Keratinocyte (primary cell): ENCODE measurements around the gene STX16. TPM values are rescaled to one million over a fixed set of nuclear protein-coding genes. Genes with fewer than 3 reads are reported as not detected.

Experiments used
- DNase-seq: peaks from one replicate; pipeline ENCODE4 v3.0.0-alpha.2; 2011; ENCODE audit warnings: low read depth, missing footprints, low spot score
- FAIRE-seq: peaks from 2 replicates; lab custom pipeline; 2011; peaks lifted over from hg19 to GRCh38; lab: Jason Lieb, UNC
- H2AFZ ChIP-seq: 2 replicates; pipeline ENCODE4 v1.6.0; 2012; ENCODE audit warnings: low read length, control low read depth, inconsistent platforms; ENCODE audit not compliant: control insufficient read depth
- H3K27ac ChIP-seq: 2 replicates; pipeline ENCODE4 v1.5.1; 2011; ENCODE audit warnings: low read length; ENCODE audit not compliant: control insufficient read depth, insufficient read depth
- H3K27me3 ChIP-seq: 3 replicates; pipeline ENCODE4 v1.6.0; 2011; ENCODE audit warnings: low read length; ENCODE audit not compliant: control insufficient read depth, insufficient read depth; ENCODE audit errors: extremely low read depth
- H3K36me3 ChIP-seq, 2 experiments: 2 replicates in 1 of 2; 3 replicates in 1 of 2; pipeline ENCODE4 v1.5.1; 2011; ENCODE audit warnings: low read length in 2 of 2, mild to moderate bottlenecking in 1 of 2; ENCODE audit not compliant: control insufficient read depth in 2 of 2, insufficient read depth in 2 of 2; ENCODE audit errors: extremely low read depth in 1 of 2
- H3K4me1 ChIP-seq: 3 replicates; pipeline ENCODE4 v1.5.1; 2011; ENCODE audit warnings: low read length; ENCODE audit not compliant: control insufficient read depth, insufficient read depth; ENCODE audit errors: extremely low read depth
- H3K4me2 ChIP-seq: 3 replicates; pipeline ENCODE4 v1.6.0; 2011; ENCODE audit warnings: low read depth, low read length; ENCODE audit not compliant: control insufficient read depth, insufficient read depth; ENCODE audit errors: extremely low read depth
- H3K4me3 ChIP-seq, 3 experiments: fragments of 200-600 bp in 1 of 3; sonication (generic) in 1 of 3; 2 replicates in 2 of 3; 3 replicates in 1 of 3; pipeline ENCODE4 v1.5.1; 2011 to 2016; ENCODE audit warnings: low read length in 3 of 3, mild to moderate bottlenecking in 3 of 3, control low read depth in 2 of 3, inconsistent platforms in 1 of 3, low read depth in 1 of 3, mixed read lengths in 1 of 3, mixed run types in 1 of 3, moderate library complexity in 1 of 3; ENCODE audit not compliant: control insufficient read depth in 2 of 3, insufficient read depth in 2 of 3; ENCODE audit errors: extremely low read depth in 1 of 3
- H3K79me2 ChIP-seq: 2 replicates; pipeline ENCODE4 v1.6.0; 2012; ENCODE audit warnings: low read length; ENCODE audit not compliant: control insufficient read depth, insufficient read depth
- H3K9ac ChIP-seq: 3 replicates; pipeline ENCODE4 v1.6.0; 2011; ENCODE audit warnings: low read length; ENCODE audit not compliant: control insufficient read depth, insufficient read depth; ENCODE audit errors: extremely low read depth
- H3K9me1 ChIP-seq: 3 replicates; pipeline ENCODE4 v1.6.0; 2011; ENCODE audit warnings: low read length; ENCODE audit not compliant: control insufficient read depth, insufficient read depth; ENCODE audit errors: extremely low read depth
- H3K9me3 ChIP-seq: 2 replicates; pipeline ENCODE4 v1.5.1; 2012; ENCODE audit warnings: low read depth, low read length; ENCODE audit not compliant: control insufficient read depth
- H4K20me1 ChIP-seq: 3 replicates; pipeline ENCODE4 v1.6.0; 2011; ENCODE audit warnings: low read length; ENCODE audit not compliant: control insufficient read depth, insufficient read depth; ENCODE audit errors: extremely low read depth
- CTCF ChIP-seq, 3 experiments: IDR thresholded peaks in 1 of 3; conservative IDR thresholded peaks in 1 of 3; optimal IDR thresholded peaks in 1 of 3; 2 replicates in 2 of 3; 3 replicates in 1 of 3; pipeline versions ENCODE3 to v1.5.1; 2011; ENCODE audit warnings: low read length in 3 of 3, mild to moderate bottlenecking in 3 of 3, moderate library complexity in 2 of 3, control low read depth in 1 of 3, inconsistent platforms in 1 of 3; ENCODE audit not compliant: insufficient read depth in 2 of 3; ENCODE audit errors: extremely low read depth in 1 of 3
- EZH2 ChIP-seq: IDR thresholded peaks from one replicate; pipeline ENCODE4 v1.6.1; 2012; ENCODE audit warnings: inconsistent platforms, mild to moderate bottlenecking, low read length, moderate library complexity
- dilution Hi-C: fragments of 300-500 bp; cut with MboI; formaldehyde crosslinking; loops from one replicate; pipeline ENCODE4 v1.7.0; 2020; ENCODE audit warnings: low sequenced_read_pairs; ENCODE audit not compliant: extremely low pct_ligation_motif_present
- polyA plus RNA-seq, 5 experiments: library from polyadenylated mRNA; depleted of rRNA in 3 of 5; stranded (reverse) in 3 of 5; stranded (forward) in 1 of 5; unstranded in 1 of 5; fragments of >200 nt; gene quantifications; 1 replicate in 1 of 5; 2 replicates in 3 of 5; 3 replicates in 1 of 5; pipeline versions ENCODE4 v1.2.1 to v1.2.3, GENCODE V29; 2011 to 2012; ENCODE audit warnings: missing spikeins in 2 of 5, low read depth in 1 of 5, low replicate concordance in 1 of 5

STX16 gene
- polyA plus RNA-seq, 1 donor (not counting 4 experiments of a cell fraction or from before 2014, with no cell fraction given) = 69.7 TPM

GRCh38 chr20:58703765-58704371, 52.8 kb downstream of the STX16 start:
- H3K4me1 ChIP-seq = no peaks in the 10 kb centered on the region
- H3K4me3 ChIP-seq = no peak overlapping the region
- no peaks in the 10 kb centered on the region for H3K9me3 ChIP-seq
- H3K4me2 ChIP-seq = no peak overlapping the region
- no peak overlapping the region for H3K27ac ChIP-seq
- H3K9ac ChIP-seq = no peak overlapping the region
- no peak for FAIRE-seq
- no peak for DNase-seq
- no peaks in the 10 kb centered on the region for H3K79me2 ChIP-seq
- H3K27me3 ChIP-seq = no peaks in the 10 kb centered on the region
- no peak overlapping the region for H2AFZ ChIP-seq
- TF ChIP-seq CTCF (optimal IDR thresholded peaks at IDR 0.05 in 1 of 3, IDR thresholded peaks at IDR 0.05 in 1 of 3, conservative IDR thresholded peaks at IDR 0.05 in 1 of 3; ENCODE audit: extremely low read depth in 1 of 3, insufficient read depth in 2 of 3, low read length in 3 of 3) (no peak), EZH2 (no peak)
- H3K36me3 ChIP-seq = peaks cover 4 to 23% of the 10 kb centered on the region in 2 experiments
- no peaks in the 10 kb centered on the region for H4K20me1 ChIP-seq
- no peaks in the 10 kb centered on the region for H3K9me1 ChIP-seq
- dilution Hi-C loops = no loop called here

GRCh38 chr20:58705208-58705926, 54.3 kb downstream of the STX16 start:
- Histone ChIP-seq H3K79me2 (no peaks in the 10 kb centered on the region), H3K4me1 (no peaks in the 10 kb centered on the region), H4K20me1 (no peaks in the 10 kb centered on the region), H2AFZ (no peak overlapping the region), H3K36me3 (peaks cover 4 to 18% of the 10 kb centered on the region in 2 experiments), H3K9me3 (no peaks in the 10 kb centered on the region), H3K9ac (no peak overlapping the region), H3K27me3 (no peaks in the 10 kb centered on the region), H3K4me2 (no peak overlapping the region), H3K27ac (no peak overlapping the region), H3K9me1 (no peaks in the 10 kb centered on the region), H3K4me3 (no peak overlapping the region)
- FAIRE-seq (no peak), DNase-seq (no peak)
- TF ChIP-seq CTCF (optimal IDR thresholded peaks at IDR 0.05 in 1 of 3, IDR thresholded peaks at IDR 0.05 in 1 of 3, conservative IDR thresholded peaks at IDR 0.05 in 1 of 3; ENCODE audit: extremely low read depth in 1 of 3, insufficient read depth in 2 of 3, low read length in 3 of 3) (no peak), EZH2 (no peak)
- dilution Hi-C loops = no loop called here
